ENCODE results near the gene PRORP.

GRCh38 chr14:35088514-35088913 lies 33.8 kb upstream of the PRORP start:
- no peak for TF ChIP-seq CTCF (IDR thresholded peaks at IDR 0.05)
- no peak for TF ChIP-seq POLR2A (IDR thresholded peaks at IDR 0.05)

Measured in prostate gland (tissue), 2 donors.